A673 (cell line): Measurements from ENCODE around the gene BACH2.

Experiments used
- CTCF ChIP-seq: fragments of 300-800, 200-600 bp; sonication (generic); conservative IDR thresholded peaks from 2 replicates; pipeline ENCODE4 v1.5.1; 2017; ENCODE audit warnings: low read depth, mild to moderate bottlenecking, antibody characterized with exemption, low read length, moderate library complexity, mixed read lengths
- EZH2 ChIP-seq: fragments of 200-600 bp; sonication (generic); IDR thresholded peaks from 2 replicates; pipeline ENCODE4 v1.6.1; 2017; ENCODE audit warnings: borderline replicate concordance, low read depth, mild to moderate bottlenecking, mixed read lengths, antibody characterized with exemption, low read length; ENCODE audit not compliant: poor library complexity, severe bottlenecking

GRCh38 chr6:90329386-90330077, 32.9 kb upstream of the BACH2 start:
- TF ChIP-seq CTCF (no peak), EZH2 (no peak)
